PC-9 (cell line): Measurements from ENCODE around the gene CRAMP1.

ENCODE experiments used
- EZH2 ChIP-seq: fragments of 200-600 bp; sonication (generic); IDR thresholded peaks from 2 replicates; pipeline ENCODE4 v1.8.0; 2017; ENCODE audit warnings: antibody characterized with exemption, low read depth
- TF ChIP-seq, protein P1 (sequence below): fragments of 200-600 bp; sonication (generic); conservative IDR thresholded peaks from 2 replicates; pipeline ENCODE4 v1.6.1; 2017; ENCODE audit warnings: mixed run types, antibody characterized with exemption, mild to moderate bottlenecking, moderate library complexity

GRCh38 chr16:1710811-1711507, 98.8 kb downstream of the CRAMP1 start:
- TF ChIP-seq, protein P1, sequence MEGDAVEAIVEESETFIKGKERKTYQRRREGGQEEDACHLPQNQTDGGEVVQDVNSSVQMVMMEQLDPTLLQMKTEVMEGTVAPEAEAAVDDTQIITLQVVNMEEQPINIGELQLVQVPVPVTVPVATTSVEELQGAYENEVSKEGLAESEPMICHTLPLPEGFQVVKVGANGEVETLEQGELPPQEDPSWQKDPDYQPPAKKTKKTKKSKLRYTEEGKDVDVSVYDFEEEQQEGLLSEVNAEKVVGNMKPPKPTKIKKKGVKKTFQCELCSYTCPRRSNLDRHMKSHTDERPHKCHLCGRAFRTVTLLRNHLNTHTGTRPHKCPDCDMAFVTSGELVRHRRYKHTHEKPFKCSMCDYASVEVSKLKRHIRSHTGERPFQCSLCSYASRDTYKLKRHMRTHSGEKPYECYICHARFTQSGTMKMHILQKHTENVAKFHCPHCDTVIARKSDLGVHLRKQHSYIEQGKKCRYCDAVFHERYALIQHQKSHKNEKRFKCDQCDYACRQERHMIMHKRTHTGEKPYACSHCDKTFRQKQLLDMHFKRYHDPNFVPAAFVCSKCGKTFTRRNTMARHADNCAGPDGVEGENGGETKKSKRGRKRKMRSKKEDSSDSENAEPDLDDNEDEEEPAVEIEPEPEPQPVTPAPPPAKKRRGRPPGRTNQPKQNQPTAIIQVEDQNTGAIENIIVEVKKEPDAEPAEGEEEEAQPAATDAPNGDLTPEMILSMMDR, result no peak
- no peak for TF ChIP-seq EZH2
